ENCODE measurements around the gene PPOX. TPM values are rescaled to one million over a fixed set of nuclear protein-coding genes. Genes with fewer than 3 reads are reported as not detected.
A peak's percentile ranks its signal among the peaks of the same experiment; 100 is the strongest.

Gene PPOX
- polyA plus RNA-seq, 1 of the 3 experiments (the other 2 are of a cell fraction) = 30.7 TPM

DNA sequence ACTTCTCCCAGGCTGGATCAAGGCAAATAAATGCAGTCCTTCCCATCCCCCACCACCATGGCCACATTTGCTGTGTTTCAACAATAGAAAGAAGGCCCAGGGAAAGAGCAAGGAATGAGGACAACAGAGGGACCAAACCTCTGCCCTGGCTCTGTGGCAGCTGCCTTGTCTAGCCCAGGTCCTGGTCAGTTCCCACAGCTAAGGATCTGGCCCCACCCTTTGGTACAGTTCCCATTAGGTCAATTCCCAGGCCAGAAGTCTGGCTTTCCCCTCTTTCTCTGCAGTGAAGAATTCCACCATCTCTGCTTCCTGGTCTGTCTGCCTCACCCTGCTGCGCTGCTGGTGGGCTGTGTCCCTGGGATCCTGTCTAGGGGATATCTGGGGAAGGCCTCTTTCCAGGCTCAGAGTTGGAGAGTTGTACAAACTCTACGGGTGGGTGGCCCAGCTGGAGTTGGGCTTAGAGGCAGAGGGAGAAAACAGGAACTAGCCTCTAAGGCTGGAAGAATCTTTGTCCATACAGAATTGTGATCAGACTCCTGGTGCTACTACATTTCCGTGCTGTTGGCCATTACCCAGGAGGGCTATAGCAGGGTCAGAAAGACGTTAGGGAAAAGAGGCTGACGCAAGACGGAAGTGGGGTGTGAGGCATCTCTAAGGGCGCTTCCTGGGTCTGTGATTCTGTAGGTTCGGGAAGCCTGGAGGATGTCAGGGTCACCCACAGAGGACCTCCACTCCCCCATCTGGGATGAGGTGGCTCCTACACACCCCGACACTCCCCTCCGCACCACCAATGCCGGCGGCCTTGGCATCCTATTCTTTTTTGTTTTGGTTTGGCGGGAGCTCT, 35.0 kb downstream of the PPOX start:
- TF ChIP-seq, protein P1, sequence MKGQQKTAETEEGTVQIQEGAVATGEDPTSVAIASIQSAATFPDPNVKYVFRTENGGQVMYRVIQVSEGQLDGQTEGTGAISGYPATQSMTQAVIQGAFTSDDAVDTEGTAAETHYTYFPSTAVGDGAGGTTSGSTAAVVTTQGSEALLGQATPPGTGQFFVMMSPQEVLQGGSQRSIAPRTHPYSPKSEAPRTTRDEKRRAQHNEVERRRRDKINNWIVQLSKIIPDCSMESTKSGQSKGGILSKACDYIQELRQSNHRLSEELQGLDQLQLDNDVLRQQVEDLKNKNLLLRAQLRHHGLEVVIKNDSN (IDR thresholded peaks at IDR 0.05; ENCODE audit: borderline replicate concordance, low read depth) = no peak
- TF ChIP-seq, protein P2, sequence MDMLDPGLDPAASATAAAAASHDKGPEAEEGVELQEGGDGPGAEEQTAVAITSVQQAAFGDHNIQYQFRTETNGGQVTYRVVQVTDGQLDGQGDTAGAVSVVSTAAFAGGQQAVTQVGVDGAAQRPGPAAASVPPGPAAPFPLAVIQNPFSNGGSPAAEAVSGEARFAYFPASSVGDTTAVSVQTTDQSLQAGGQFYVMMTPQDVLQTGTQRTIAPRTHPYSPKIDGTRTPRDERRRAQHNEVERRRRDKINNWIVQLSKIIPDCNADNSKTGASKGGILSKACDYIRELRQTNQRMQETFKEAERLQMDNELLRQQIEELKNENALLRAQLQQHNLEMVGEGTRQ (IDR thresholded peaks at IDR 0.05; ENCODE audit: borderline replicate concordance, low read depth, low read length) = no peak
- TF ChIP-seq FOXJ3 (CRISPR knock-in tag; IDR thresholded peaks at IDR 0.05) (no peak), FOXM1 (IDR thresholded peaks at IDR 0.05; ENCODE audit: low read depth) (no peak), JUND (IDR thresholded peaks at IDR 0.05) (no peak), EP300 (IDR thresholded peaks at IDR 0.05; ENCODE audit: borderline replicate concordance in 1 of 2, low read depth in 1 of 2, low read length in 1 of 2) (no peak), MEF2A (IDR thresholded peaks at IDR 0.05; ENCODE audit: borderline replicate concordance, low read depth) (no peak), NRF1 (IDR thresholded peaks at IDR 0.05; ENCODE audit: low read depth, low read length) (no peak), SIN3A (IDR thresholded peaks at IDR 0.05; ENCODE audit: borderline replicate concordance, low read depth, low read length) (no peak), NFIC (IDR thresholded peaks at IDR 0.05; ENCODE audit: borderline replicate concordance) (no peak), RAD21 (IDR thresholded peaks at IDR 0.05; ENCODE audit: low read length) (no peak), CHD2 (IDR thresholded peaks at IDR 0.05; ENCODE audit: low read length, partially characterized antibody) (no peak), GABPA (IDR thresholded peaks at IDR 0.05; ENCODE audit: low read depth) (no peak)
- TF ChIP-seq, protein P3, sequence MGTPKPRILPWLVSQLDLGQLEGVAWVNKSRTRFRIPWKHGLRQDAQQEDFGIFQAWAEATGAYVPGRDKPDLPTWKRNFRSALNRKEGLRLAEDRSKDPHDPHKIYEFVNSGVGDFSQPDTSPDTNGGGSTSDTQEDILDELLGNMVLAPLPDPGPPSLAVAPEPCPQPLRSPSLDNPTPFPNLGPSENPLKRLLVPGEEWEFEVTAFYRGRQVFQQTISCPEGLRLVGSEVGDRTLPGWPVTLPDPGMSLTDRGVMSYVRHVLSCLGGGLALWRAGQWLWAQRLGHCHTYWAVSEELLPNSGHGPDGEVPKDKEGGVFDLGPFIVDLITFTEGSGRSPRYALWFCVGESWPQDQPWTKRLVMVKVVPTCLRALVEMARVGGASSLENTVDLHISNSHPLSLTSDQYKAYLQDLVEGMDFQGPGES (IDR thresholded peaks at IDR 0.05; ENCODE audit: low read depth, low read length) = no peak
- TF ChIP-seq, protein P4, sequence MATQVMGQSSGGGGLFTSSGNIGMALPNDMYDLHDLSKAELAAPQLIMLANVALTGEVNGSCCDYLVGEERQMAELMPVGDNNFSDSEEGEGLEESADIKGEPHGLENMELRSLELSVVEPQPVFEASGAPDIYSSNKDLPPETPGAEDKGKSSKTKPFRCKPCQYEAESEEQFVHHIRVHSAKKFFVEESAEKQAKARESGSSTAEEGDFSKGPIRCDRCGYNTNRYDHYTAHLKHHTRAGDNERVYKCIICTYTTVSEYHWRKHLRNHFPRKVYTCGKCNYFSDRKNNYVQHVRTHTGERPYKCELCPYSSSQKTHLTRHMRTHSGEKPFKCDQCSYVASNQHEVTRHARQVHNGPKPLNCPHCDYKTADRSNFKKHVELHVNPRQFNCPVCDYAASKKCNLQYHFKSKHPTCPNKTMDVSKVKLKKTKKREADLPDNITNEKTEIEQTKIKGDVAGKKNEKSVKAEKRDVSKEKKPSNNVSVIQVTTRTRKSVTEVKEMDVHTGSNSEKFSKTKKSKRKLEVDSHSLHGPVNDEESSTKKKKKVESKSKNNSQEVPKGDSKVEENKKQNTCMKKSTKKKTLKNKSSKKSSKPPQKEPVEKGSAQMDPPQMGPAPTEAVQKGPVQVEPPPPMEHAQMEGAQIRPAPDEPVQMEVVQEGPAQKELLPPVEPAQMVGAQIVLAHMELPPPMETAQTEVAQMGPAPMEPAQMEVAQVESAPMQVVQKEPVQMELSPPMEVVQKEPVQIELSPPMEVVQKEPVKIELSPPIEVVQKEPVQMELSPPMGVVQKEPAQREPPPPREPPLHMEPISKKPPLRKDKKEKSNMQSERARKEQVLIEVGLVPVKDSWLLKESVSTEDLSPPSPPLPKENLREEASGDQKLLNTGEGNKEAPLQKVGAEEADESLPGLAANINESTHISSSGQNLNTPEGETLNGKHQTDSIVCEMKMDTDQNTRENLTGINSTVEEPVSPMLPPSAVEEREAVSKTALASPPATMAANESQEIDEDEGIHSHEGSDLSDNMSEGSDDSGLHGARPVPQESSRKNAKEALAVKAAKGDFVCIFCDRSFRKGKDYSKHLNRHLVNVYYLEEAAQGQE (IDR thresholded peaks at IDR 0.05; ENCODE audit: low read depth, low read length) = no peak
- TF ChIP-seq, protein P5, sequence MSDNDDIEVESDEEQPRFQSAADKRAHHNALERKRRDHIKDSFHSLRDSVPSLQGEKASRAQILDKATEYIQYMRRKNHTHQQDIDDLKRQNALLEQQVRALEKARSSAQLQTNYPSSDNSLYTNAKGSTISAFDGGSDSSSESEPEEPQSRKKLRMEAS (IDR thresholded peaks at IDR 0.05; ENCODE audit: low read depth) = no peak
- TF ChIP-seq, protein P6, sequence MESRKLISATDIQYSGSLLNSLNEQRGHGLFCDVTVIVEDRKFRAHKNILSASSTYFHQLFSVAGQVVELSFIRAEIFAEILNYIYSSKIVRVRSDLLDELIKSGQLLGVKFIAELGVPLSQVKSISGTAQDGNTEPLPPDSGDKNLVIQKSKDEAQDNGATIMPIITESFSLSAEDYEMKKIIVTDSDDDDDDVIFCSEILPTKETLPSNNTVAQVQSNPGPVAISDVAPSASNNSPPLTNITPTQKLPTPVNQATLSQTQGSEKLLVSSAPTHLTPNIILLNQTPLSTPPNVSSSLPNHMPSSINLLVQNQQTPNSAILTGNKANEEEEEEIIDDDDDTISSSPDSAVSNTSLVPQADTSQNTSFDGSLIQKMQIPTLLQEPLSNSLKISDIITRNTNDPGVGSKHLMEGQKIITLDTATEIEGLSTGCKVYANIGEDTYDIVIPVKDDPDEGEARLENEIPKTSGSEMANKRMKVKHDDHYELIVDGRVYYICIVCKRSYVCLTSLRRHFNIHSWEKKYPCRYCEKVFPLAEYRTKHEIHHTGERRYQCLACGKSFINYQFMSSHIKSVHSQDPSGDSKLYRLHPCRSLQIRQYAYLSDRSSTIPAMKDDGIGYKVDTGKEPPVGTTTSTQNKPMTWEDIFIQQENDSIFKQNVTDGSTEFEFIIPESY (IDR thresholded peaks at IDR 0.05; ENCODE audit: borderline replicate concordance, low read depth) = no peak
- TF ChIP-seq, protein P7, sequence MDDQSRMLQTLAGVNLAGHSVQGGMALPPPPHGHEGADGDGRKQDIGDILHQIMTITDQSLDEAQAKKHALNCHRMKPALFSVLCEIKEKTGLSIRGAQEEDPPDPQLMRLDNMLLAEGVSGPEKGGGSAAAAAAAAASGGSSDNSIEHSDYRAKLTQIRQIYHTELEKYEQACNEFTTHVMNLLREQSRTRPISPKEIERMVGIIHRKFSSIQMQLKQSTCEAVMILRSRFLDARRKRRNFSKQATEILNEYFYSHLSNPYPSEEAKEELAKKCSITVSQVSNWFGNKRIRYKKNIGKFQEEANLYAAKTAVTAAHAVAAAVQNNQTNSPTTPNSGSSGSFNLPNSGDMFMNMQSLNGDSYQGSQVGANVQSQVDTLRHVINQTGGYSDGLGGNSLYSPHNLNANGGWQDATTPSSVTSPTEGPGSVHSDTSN (IDR thresholded peaks at IDR 0.05) = no peak
- H2AFZ ChIP-seq (ENCODE audit: low read depth) = peak overlapping the region; percentile 93
- POLR2A ChIA-PET = interaction anchor here (0.6 to 2.1 kb wide), 12 partner anchors 10 to 188 kb away, joined by 3 to 19 read pairs (median 4); partner anchors contain the start of genes APOA2, FCER1G, NIT1 and PFDN2

More for the DNA sequence above, 35.0 kb downstream of the PPOX start:
- peak overlapping the region; percentile 79 for H3K4me2 ChIP-seq
- WGBS (ENCODE audit: low lambda C conversion rate) = 93% methylated on average over 13 of the region's 13 CpGs
- no peaks in the 10 kb centered on the region for H3K9me3 ChIP-seq
- peak overlapping the region; percentile 74 to 99 for H3K27ac ChIP-seq (ENCODE audit: low read depth in 2 of 2, low read length in 1 of 2)
- peaks cover 33 to 65% of the 10 kb centered on the region in 2 experiments for H3K4me1 ChIP-seq (ENCODE audit: control insufficient read depth in 1 of 2, insufficient read depth in 2 of 2, low read depth in 1 of 2, low read length in 1 of 2)
- peak overlapping the region; percentile 82 for H3K9ac ChIP-seq
- CTCF ChIA-PET = interaction anchor here (1.1 to 6.8 kb wide), 14 partner anchors 8 to 189 kb away, joined by 3 to 65 read pairs (median 10); partner anchors contain the start of genes APOA2, B4GALT3, PPOX and SDHC
- H3F3A ChIP-seq (replicated peaks; ENCODE audit: insufficient read depth) = peaks cover 13% of the 10 kb centered on the region
- peak overlapping the region in 1 of 2 experiments; percentile 78; a peak in 2 of 4 replicates for H3K4me3 ChIP-seq (ENCODE audit: low read depth in 2 of 2, low read length in 1 of 2)
- peaks cover 39% of the 10 kb centered on the region for H3K79me2 ChIP-seq (ENCODE audit: insufficient read depth)
- peaks cover 18 to 27% of the 10 kb centered on the region in 2 experiments for H3K36me3 ChIP-seq (replicated peaks in 1 of 2; ENCODE audit: control insufficient read depth in 1 of 2, insufficient read depth in 2 of 2, low read length in 1 of 2)
- no peaks in the 10 kb centered on the region for H3K27me3 ChIP-seq (ENCODE audit: insufficient read depth)
- no peaks in the 10 kb centered on the region for H3K9me2 ChIP-seq
- DNase-seq = no peak
- no peaks in the 10 kb centered on the region for H4K20me1 ChIP-seq (ENCODE audit: insufficient read depth)
